Prostate gland (tissue), 2 donors: ENCODE results near the gene MYLK. TPM values are rescaled to one million over a fixed set of nuclear protein-coding genes. Genes with fewer than 3 reads are reported as not detected.

ENCODE experiments used
- DNase-seq: peaks from one replicate; pipeline ENCODE4 v3.0.0-alpha.2; 2019; ENCODE audit warnings: low spot score
- H3K27ac ChIP-seq, 2 donors: fragments of 200-600 bp; sonication (generic); 2 replicates each; pipeline ENCODE4 v1.5.1; 2017 to 2019
- H3K27me3 ChIP-seq: fragments of 200-600 bp; sonication (generic); replicated peaks from 2 replicates; pipeline ENCODE4 v1.5.1; 2019; ENCODE audit not compliant: insufficient read depth
- H3K36me3 ChIP-seq, 2 donors: fragments of 200-600 bp; sonication (generic); 1 replicate in 1 of 2; 2 replicates in 1 of 2; pipeline versions ENCODE4 v1.5.1 to v1.8.1; 2017 to 2019
- H3K4me1 ChIP-seq: fragments of 200-600 bp; sonication (generic); replicated peaks from 2 replicates; pipeline ENCODE4 v1.5.1; 2019
- H3K4me3 ChIP-seq, 2 donors: fragments of 200-600 bp; sonication (generic); 2 replicates each; pipeline ENCODE4 v1.5.1; 2017 to 2019
- H3K9me3 ChIP-seq: fragments of 200-600 bp; sonication (generic); 2 replicates; pipeline ENCODE4 v1.5.1; 2017
- POLR2A ChIP-seq: fragments of 450-650 bp; IDR thresholded peaks from one replicate; pipeline ENCODE4 v1.6.1; 2016; ENCODE audit warnings: antibody characterized with exemption, mild to moderate bottlenecking
- POLR2AphosphoS5 ChIP-seq: sonication (generic); formaldehyde crosslinking; IDR thresholded peaks from one replicate; pipeline ENCODE4 v1.6.1; 2017; ENCODE audit warnings: antibody characterized with exemption
- WGBS: methylation state at CpG from one replicate; pipeline ENCODE4 v1.1.5; 2018; 5-methylcytosine and 5-hydroxymethylcytosine counted together
- intact Hi-C: fragments of 100-400 bp; cut with DNase I; formaldehyde crosslinking; loops from one replicate; pipeline ENCODE4 v1.14.2; 2022
- total RNA-seq, 2 donors: library from RNA; depleted of rRNA; stranded (reverse); fragments of >200 nt; gene quantifications; one replicate each; pipeline ENCODE4 v1.1.0, GENCODE V29; 2016
- TF ChIP-seq, protein P1 (sequence below), 4 experiments: fragments of 200-600 bp in 2 of 4; fragments of 450-650 bp in 2 of 4; sonication (generic) in 2 of 4; IDR thresholded peaks; 1 replicate in 3 of 4; 2 replicates in 1 of 4; pipeline ENCODE4 v1.5.1; 2016 to 2019; ENCODE audit warnings: antibody characterized with exemption in 4 of 4, mild to moderate bottlenecking in 2 of 4, moderate library complexity in 2 of 4

MYLK gene
- total RNA-seq, 2 donors from 2014 or later, result 345 to 600 TPM

DNA sequence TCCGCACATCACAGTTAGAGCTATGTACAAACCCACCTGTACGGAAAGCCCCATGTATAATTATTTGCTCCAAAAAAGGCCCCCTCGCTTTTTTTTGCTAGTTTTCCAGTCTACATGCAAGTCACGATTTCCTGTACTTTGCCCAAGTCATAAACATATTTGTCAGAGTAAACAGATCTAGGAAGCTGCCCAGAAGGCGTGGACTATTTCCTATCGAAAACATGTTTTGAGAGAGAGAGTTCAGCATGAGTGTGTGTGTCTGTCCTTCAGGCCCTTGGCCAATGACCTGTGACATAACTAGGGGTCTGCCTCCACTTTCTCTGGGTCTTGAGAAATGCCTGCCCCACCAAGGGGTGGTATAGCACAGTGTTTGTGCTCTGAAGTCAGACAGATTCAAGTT is 226.6 kb downstream of the MYLK start:
- H3K4me3 ChIP-seq, result no peak overlapping the region
- intact Hi-C loops, result loop anchor here (2.0 to 10.0 kb wide), 2 partner anchors 61 to 227 kb away; partner anchors contain the start of gene MYLK
- H3K9me3 ChIP-seq, result no peaks in the 10 kb centered on the region
- H3K36me3 ChIP-seq, result peaks cover 0 to 3% of the 10 kb centered on the region in 2 donors
- H3K4me1 ChIP-seq, result peaks cover 19% of the 10 kb centered on the region
- H3K27me3 ChIP-seq, result no peaks in the 10 kb centered on the region
- TF ChIP-seq, protein P1, sequence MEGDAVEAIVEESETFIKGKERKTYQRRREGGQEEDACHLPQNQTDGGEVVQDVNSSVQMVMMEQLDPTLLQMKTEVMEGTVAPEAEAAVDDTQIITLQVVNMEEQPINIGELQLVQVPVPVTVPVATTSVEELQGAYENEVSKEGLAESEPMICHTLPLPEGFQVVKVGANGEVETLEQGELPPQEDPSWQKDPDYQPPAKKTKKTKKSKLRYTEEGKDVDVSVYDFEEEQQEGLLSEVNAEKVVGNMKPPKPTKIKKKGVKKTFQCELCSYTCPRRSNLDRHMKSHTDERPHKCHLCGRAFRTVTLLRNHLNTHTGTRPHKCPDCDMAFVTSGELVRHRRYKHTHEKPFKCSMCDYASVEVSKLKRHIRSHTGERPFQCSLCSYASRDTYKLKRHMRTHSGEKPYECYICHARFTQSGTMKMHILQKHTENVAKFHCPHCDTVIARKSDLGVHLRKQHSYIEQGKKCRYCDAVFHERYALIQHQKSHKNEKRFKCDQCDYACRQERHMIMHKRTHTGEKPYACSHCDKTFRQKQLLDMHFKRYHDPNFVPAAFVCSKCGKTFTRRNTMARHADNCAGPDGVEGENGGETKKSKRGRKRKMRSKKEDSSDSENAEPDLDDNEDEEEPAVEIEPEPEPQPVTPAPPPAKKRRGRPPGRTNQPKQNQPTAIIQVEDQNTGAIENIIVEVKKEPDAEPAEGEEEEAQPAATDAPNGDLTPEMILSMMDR (IDR thresholded peaks at IDR 0.05), result no peak
- TF ChIP-seq POLR2AphosphoS5 (no peak), POLR2A (no peak)
- WGBS, result 60% methylated on average over 6 of the region's 6 CpGs
- peak overlapping the region; percentile 69 to 72 for H3K27ac ChIP-seq
- DNase-seq, result no peak

DNA sequence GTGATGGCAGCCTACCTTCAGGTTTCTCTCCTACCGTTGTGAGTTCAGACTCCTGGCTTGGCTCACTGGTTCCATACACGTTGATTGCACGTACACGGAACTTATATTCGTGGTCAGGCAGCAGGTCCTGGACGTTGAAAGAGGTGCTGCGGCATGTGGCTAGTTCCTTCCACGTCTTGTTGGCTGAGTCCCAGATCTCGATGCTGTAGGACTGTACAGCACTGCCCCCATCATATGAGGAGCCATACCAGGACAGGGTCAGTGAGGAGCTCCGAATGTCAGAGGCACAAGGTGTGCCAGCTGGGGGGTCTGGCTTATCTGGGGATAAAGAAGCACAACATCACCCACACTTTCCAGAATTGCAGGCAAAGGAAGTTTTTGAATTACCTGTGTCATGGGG is 227.0 kb downstream of the MYLK start:
- TF ChIP-seq POLR2A (no peak), POLR2AphosphoS5 (no peak)
- TF ChIP-seq, protein P1 (IDR thresholded peaks at IDR 0.05), result no peak
- 82% methylated on average over 10 of the region's 10 CpGs for WGBS
- no peaks in the 10 kb centered on the region for H3K9me3 ChIP-seq
- H3K4me3 ChIP-seq, result no peak overlapping the region
- DNase-seq, result no peak
- peak overlapping the region; percentile 69 to 72 for H3K27ac ChIP-seq
- no peaks in the 10 kb centered on the region for H3K27me3 ChIP-seq
- intact Hi-C loops, result loop anchor here (2.0 to 10.0 kb wide), 2 partner anchors 62 to 228 kb away; partner anchors contain the start of gene MYLK
- peaks cover 19% of the 10 kb centered on the region for H3K4me1 ChIP-seq
- peaks cover 0 to 3% of the 10 kb centered on the region in 2 donors for H3K36me3 ChIP-seq

DNA sequence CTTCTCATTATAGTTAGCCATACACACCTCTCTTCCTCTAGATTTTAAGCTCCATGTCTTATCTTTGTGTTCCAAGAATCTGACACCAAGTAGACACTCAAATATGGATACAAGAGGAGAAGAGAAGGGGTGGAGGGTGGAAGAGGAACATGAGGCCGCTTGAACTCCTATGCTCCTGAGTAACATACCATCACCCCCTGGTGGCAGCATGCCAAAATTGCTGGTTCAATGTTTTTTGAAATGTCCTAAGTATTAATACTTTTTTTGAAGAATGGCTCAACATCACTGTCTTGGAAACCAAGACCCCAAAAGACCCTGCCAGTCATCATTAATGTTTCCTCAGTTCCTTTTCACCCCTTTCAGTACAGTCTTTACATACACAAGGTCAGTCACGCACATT is 227.4 kb downstream of the MYLK start:
- Histone ChIP-seq H3K27me3 (no peaks in the 10 kb centered on the region), H3K9me3 (no peaks in the 10 kb centered on the region), H3K4me1 (peaks cover 16% of the 10 kb centered on the region), H3K36me3 (peaks cover 0 to 3% of the 10 kb centered on the region in 2 donors), H3K4me3 (no peak overlapping the region), H3K27ac (peak overlapping the region; percentile 69 to 72)
- no peak for DNase-seq
- 73% methylated on average over 2 of the region's 2 CpGs for WGBS
- TF ChIP-seq POLR2AphosphoS5 (no peak), POLR2A (no peak)
- TF ChIP-seq, protein P1 (IDR thresholded peaks at IDR 0.05), result no peak
- intact Hi-C loops, result loop anchor here (2.0 to 10.0 kb wide), 2 partner anchors 62 to 228 kb away; partner anchors contain the start of gene MYLK

DNA sequence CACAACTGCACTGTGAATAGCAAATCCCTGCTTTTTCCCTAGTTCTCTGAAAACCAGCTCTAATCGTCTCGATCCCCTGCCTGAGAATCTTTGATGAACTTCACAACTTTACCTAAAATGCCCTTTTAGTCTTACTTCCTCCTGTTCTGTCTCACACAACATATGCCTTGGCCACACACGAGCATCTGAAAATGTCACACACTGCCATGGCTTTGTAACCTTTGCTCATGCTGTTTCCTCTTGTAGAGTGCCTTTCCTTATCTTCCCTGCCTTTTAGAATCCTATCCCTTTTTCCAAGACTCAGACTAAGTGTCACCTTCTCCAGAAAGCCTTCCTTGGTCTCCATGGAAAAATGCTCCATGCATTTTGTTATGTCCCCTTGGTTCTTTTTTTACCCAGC is 227.9 kb downstream of the MYLK start:
- DNase-seq, result no peak
- H3K4me1 ChIP-seq, result peaks cover 12% of the 10 kb centered on the region
- WGBS, result 80% methylated on average over 3 of the region's 3 CpGs
- intact Hi-C loops, result loop anchor here (2.0 to 10.0 kb wide), 2 partner anchors 63 to 229 kb away; partner anchors contain the start of gene MYLK
- H3K4me3 ChIP-seq, result no peak overlapping the region
- TF ChIP-seq, protein P1 (IDR thresholded peaks at IDR 0.05), result no peak
- TF ChIP-seq POLR2AphosphoS5, result no peak
- no peak for TF ChIP-seq POLR2A
- no peaks in the 10 kb centered on the region for H3K9me3 ChIP-seq
- H3K27me3 ChIP-seq, result no peaks in the 10 kb centered on the region
- H3K27ac ChIP-seq, result peak overlapping the region; percentile 69 to 72
- peaks cover 0 to 3% of the 10 kb centered on the region in 2 donors for H3K36me3 ChIP-seq

DNA sequence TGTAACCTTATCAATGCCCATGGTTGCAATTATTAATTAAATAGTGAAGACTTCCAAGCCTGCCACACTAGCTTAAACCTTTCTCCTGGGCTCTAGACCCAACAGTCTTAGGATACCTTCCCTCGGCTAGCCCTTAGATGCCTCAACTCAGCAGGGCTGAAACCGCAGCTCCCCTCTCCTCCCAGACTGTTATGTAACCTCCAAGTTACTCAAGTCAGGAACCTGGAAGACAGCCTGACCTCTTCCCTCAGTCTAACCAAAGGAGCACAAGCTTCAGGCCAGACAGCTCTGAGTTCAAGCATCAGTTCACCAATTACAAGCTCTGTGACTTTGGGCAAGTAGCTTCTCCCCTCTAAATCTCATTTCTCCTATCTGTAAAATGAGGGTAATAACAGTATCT is 228.7 kb downstream of the MYLK start:
- Histone ChIP-seq H3K36me3 (peaks cover 0 to 3% of the 10 kb centered on the region in 2 donors), H3K27me3 (no peaks in the 10 kb centered on the region), H3K27ac (peak overlapping the region; percentile 69 to 72), H3K4me1 (peaks cover 10% of the 10 kb centered on the region), H3K4me3 (no peak overlapping the region), H3K9me3 (no peaks in the 10 kb centered on the region)
- intact Hi-C loops, result loop anchor here (10.0 kb wide), 1 partner anchor 229 kb away; the partner anchor contains the start of gene MYLK
- DNase-seq, result no peak
- WGBS, result 63% methylated on average over 2 of the region's 2 CpGs
- TF ChIP-seq POLR2AphosphoS5 (no peak), POLR2A (no peak)
- TF ChIP-seq, protein P1 (IDR thresholded peaks at IDR 0.05), result no peak
